Raji (cell line): Measurements from ENCODE around the gene B4GALT1.

ENCODE experiments used
- POLR2A ChIP-seq: IDR thresholded peaks from 2 replicates; pipeline ENCODE4 v1.6.1; 2011; ENCODE audit warnings: low read depth, low read length, control low read depth; ENCODE audit not compliant: insufficient read depth

The B4GALT1 gene

DNA sequence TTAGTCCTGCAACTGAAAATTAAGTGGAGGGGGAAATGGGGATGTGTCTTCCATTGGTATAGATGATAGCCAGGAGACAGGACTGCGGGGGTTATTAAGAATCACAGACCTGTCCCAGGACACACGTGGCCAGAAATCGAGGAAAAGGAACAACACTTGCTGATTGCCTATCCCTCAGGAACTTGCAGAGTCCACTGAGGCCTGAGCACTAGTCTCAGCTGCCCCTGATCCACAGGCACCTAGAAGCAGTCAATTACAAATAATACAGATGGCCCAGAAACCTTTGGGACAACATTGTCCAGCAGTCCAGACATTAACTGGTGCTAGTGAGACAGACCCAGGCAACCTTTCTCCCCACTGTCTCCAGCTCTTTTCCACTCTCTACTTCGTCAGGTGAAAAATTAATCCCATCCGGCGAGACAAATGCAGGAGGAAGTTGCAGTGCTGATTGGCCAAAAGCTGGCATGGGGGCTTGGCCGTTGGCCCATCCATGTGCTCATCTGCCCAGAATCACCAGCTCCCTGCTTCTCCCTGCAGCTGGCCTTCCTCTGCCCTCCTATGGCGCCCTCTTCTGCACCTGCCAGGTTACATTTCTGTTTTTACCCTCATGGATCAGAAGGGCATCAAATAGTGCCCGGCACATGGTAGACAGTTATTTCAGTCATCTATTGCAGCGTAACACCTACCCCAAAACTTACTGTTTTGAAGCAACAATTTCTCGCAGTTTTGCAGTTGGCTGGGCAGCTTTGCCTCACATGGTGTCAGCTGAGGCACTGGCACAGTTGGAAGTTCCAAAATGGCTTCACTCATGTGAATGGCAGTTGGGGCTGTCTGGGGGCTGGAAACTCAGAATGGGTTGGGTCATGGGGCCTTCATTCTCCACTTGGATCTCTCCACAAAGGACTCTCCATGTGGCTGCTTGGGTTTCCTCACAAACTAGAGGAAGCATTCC lies 3.6 kb upstream of the B4GALT1 start:
- TF ChIP-seq POLR2A, result 0 out of 2 replicates have a peak, but pooled peaks have one; percentile 20

DNA sequence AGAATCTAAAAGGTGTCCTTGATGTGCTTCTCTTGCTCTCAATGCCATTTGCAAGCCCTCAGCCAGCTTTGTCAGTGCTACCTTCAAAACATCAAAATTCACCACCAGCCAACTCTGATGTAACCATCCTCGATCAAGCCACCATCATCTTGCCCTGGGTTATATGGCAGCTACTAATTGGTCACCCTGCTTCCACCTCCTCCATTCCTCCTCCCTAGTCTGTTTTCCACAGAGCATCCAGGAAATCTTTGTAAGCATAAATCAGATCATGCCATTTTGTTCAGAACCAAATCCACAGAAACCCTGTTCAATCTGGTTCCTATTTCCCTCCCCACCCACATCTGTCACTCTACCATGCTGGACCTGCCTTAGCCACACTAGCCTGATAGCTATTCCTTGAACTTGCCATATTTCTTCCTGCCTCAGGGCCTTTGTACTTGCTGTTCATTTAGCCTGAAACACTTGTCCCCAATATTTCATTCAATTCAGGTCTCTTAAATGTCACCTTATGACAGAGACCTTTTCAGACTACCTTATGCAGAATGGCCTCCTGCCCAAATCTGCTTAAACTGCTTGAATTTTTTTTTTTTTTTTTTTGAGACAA lies 1.9 kb upstream of the B4GALT1 start:
- no peak for TF ChIP-seq POLR2A

DNA sequence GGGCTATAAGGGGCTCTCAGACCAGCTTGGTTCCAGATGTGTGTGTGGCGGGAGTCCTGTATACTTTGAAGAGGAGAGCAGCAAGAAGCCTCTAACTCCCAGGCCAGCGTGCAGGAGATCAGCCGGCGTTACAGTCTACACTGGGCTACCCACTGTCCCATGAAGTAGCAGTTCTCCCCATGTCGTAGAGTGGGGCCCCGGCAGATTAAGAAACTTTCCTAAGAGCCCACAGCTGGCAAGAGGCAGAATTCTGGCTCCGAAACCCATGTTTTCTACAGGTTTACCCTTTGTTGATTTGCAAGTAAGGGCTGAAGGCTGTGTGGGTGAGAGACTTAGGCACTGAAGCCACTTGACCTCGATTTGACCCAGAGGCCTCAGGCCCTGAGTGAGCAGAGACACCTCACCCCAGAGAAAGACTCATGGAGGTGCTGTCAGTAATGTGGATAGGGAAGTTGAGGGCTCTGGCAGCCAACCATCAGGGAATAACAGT lies 881 bp upstream of the B4GALT1 start:
- no peak for TF ChIP-seq POLR2A

DNA sequence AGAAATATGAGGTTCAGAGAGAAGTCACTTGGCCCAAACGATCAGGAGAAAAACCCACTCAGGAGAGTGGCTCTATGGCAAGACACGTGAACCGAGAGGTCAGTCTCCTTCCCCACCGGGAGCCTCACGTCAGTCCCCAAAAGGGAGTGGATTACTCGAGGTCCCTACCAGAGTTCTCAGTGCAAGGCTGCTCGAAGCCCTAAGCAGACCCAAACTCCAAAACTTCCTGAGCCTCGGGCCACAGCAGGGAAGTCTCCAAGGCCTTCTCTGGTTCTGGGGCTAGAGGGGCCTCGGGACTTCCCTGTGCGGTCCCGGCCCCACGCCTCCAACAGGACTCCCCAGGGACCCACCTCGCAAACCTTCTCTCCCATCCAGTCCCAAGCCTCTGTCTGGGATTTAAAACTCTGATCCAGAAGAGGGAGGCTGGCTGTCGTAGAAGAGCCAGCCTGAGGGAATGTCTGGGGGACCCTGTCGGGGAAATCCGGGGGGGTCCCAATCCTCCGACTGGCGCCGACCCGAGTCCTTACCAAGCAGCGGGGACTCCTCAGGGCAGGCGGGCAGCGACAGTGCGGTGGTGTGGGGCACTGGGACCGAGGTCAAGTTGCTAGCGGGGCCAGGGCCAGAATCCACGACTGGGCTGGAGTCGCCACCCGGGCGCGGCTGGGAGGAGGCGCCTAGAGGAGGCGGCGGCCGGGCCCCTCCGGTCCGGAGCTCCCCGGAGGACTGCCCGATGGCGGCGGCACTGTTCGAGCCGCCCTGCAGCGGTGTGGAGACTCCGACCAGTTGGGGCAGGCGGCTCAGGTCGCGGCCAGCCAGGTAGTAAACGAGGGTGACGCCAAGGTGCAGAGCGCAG lies 679 bp downstream of the B4GALT1 start:
- no peak for TF ChIP-seq POLR2A

DNA sequence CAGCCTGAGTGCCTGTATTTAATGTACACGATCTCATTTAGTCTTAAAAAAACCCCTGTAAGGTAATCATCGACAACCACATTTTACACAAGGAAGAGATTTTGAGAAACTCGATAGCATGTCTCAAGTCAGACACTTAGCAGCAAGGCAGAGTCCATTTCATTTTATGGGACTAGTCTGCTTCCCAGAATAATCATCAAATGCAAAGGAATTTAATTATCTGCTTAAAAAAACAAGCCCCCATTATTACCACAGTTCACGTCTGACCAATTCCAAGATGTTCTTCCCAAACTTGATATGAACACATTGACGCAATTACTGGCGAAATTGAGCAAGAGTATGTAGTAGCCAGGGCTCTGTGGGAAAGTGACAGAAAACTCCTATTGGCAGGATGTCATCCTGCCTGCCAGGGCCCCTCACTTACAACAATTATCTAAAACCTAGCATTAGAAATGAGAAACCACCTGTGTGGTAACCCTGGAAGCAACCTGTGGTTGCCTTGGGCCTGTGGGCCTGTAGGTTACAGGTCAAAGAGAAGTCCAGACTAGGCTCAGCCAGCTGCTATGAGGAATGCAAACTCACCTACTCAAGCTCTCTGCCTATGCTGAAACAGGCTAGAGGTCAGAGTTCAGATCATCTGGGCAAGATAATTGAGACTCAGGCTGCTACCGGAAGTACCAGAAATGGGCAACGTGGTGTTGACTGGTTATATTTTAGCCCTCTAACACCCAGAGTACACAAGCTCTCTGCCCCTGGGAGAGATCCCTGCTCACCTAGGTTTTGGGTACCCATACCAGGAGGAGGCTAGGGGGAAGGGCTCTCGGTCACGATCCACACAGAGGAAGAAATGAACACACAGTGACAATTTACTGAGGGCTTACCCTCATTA lies 1.6 kb downstream of the B4GALT1 start:
- peak; percentile 75 for TF ChIP-seq POLR2A

DNA sequence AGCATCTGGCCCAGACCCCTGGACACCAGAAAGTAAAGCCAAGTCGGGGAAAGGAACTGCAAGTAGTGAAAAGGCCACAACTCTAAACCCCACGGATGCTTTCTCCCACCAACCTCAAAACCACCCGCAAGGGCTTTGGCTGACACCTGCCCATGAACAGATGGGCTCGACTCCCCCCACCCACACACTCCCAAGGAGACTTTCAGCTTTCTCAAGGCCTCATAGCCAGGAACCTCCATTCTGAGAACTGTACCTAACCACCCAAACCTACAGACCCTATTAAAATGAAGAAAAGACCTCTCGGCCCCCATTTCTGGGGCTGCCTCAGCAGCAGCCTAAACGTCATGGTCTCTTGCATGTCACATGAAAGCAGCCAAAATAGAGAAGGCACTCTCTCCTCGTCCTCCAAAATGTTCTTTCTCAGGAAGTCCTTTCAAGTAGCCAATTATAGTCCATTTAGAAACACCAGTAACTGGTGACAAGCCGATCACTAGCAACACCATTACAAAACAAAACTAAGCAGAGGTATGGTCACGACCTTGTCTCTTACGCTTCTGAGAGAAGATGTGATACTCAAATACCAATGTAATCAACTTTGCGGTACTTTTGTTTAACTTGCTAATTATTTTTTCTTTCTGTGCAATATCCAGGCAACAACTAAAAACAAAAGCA lies 2.9 kb downstream of the B4GALT1 start:
- no peak for TF ChIP-seq POLR2A

DNA sequence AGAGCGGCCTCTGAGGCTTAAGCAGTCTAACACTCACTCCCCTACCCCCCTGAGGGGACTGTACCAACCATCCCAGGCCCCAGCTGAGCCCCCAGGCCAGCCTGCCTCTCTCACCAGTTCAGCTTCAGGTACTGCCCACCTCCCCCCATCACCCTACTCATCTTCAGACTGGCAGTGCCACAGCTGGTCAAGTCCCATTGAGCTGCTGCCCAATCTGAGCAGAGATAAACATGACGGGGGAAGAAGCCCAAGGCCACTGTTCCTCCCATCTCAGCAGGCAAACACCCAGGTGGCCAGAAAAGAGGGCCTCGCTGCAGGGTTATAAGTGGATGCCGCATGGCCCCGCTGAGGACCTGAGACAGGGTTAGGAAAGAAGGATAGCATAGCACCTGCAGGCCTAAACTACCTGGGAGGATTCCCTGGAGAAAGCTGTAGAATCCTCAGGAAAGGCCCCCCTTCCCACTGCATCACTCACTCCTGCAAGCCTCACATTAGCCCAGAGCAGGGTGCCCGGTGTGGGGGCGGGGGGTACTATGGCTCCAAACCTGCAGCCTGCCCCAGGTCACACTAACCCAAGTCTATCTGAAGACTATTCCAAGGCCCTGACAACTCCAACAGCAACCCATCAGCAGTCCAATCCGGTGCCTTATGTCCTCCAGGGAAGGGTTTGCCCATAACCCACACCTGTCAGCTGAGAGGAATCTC lies 3.6 kb downstream of the B4GALT1 start:
- no peak for TF ChIP-seq POLR2A

DNA sequence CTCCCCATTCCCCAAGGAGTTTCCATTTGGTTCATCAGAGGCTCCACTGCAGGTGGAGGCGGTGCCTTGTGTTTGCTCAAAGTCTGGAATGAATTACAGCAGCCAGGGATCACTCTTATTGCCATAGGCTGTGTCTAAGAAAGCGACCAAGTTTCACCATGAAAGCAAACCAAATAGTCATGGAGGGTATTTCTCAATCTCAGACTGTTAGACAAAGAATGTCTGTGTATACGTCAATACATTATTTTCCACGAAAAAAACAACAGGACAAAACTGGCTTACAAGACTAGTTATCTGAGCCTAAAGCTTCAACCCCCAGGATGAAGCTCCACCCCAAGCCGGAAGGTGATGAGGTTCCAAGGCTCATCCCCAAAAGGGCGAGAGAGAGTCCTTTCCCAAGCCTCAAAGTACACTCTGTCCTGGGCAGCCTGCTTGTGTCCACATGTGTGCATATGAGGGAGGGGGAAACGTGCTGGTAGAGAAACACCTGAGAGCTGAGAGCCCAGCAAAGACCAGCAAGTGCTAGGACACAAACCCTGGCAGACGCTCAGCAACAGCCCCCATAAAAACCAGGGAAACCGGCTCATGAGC lies 4.3 kb downstream of the B4GALT1 start:
- no peak for TF ChIP-seq POLR2A

DNA sequence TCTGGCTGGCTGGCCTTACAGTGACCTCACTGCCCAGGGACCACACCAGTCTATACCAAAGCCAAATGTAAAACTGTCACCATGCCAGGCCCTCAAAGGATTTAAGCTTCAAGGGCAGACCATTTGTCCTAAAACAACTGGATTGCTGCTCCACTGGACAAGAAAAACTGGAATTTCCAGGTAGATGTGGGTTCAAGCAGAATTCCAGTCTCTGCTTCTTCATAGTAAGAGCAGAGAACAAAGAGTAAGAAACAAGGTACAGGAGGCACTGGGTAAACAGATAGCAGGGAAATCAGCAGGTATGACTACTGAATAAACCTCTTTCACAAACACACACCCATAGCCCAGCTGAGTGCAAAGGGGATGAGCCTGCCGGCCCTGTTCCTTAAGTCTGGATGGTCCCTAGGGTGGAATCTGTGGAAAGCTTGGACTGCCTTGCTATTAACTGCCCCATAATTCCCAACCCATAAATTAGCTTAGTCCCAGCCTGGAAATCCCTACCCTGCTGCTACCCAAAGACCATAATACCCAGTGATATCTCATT lies 5.5 kb downstream of the B4GALT1 start:
- TF ChIP-seq POLR2A, result no peak

DNA sequence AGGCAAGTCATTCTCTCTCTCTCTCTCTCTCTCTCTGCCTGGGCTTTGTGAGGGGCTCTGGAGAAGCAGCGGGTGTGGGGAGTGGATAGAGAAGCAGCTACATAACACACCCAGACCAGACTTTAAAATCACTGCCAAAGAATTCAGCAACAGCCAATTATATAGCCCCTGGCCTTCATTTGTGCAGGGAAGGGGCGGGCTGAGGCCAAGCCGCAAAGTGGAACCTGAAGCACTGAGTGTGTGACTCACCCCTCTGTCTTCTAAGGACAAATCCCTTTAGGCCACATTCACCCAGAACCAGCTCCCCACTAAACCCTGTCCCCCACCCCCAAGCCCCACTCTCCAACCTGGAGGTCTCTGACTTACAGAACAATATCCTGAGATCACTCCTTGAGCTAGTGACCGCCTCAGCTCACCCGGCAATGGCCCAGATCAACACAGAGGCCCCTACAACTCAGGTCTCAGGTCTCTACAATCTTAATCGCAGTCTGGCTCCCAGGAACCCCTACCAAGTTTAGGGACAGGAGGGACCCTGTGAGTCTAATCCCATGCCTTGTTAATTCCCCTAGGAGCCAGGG lies 6.0 kb downstream of the B4GALT1 start:
- no peak for TF ChIP-seq POLR2A

DNA sequence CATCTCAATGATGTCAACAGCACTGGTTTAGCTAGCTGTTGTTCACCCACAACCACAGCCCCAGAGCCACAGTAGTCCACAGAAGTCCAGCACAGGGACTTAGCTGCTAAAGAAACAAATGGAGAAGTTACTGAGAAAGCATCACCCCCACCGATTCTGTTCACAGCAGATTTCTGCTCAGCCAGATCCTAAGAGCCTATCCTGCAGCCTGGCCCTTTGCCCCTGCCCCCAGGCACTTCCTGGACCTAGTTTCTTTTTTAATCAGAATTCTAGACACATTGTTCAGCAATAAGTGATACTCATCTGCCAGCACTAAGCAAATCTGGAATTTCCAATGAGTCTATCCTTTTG lies 7.4 kb downstream of the B4GALT1 start:
- peak; percentile 40; the same call in 1 of the 2 replicates for TF ChIP-seq POLR2A
